HCT116 (cell line): ENCODE results near the gene RND1. TPM values are rescaled to one million over a fixed set of nuclear protein-coding genes. Genes with fewer than 3 reads are reported as not detected.

Source experiments
- ATAC-seq: fragments of 200-7000 bp; cut with Tn5 transposase; 2 replicates; pipeline ENCODE4 v1.9.1; 2020; ENCODE audit warnings: mild to moderate bottlenecking, moderate library complexity
- BruUV-seq: library from RNA; stranded (reverse); fragments of 400-500 nt; replicated peaks from 2 replicates; lab custom pipeline; 2021; lab: Mats Ljungman, UMichigan
- CTCF ChIA-PET: fragments of 300-600 bp; sonication (Branson Sonifier 250); formaldehyde crosslinking; loops from one replicate; lab custom pipeline; 2021; ENCODE audit warnings: antibody characterized with exemption; lab: Charles Lee
- POLR2A ChIA-PET: fragments of 300-600, 350-600 bp; sonication (Branson Sonifier 250); formaldehyde crosslinking; loops from one replicate; lab custom pipeline; 2021; ENCODE audit warnings: antibody characterized with exemption; lab: Charles Lee
- RAD21 ChIA-PET, 2 experiments: fragments of 300-600 bp; sonication (Branson Sonifier 250); formaldehyde crosslinking; loops; one replicate each; lab custom pipeline; 2023; ENCODE audit warnings: low total read pairs in 2 of 2; ENCODE audit not compliant: uncharacterized antibody in 2 of 2, unreplicated experiment in 2 of 2, low non-redundant PET in 1 of 2; lab: Charles Lee
- DNase-seq: peaks from one replicate; pipeline ENCODE4 v3.0.0-alpha.2; 2010; ENCODE audit warnings: low read depth, low spot score
- H2AFZ ChIP-seq: fragments of 200-600 bp; shearing (Covaris generic), sonication (generic); 2 replicates; pipeline ENCODE4 v1.6.1; 2017; ENCODE audit warnings: low read depth, mixed run types, mixed read lengths, antibody characterized with exemption, low read length; ENCODE audit not compliant: poor library complexity, severe bottlenecking
- H3K27ac ChIP-seq: 2 replicates; pipeline ENCODE4 v1.5.1; 2012; ENCODE audit warnings: low read depth, low read length
- H3K27me3 ChIP-seq: fragments of 200-600 bp; sonication (generic); 2 replicates; pipeline ENCODE4 v1.6.1; 2016; ENCODE audit warnings: mixed run types, low read length, mixed read lengths; ENCODE audit not compliant: insufficient read depth
- H3K36me3 ChIP-seq, 2 experiments: fragments of 200-500 bp in 1 of 2; fragments of 200-600 bp in 1 of 2; sonication (Bioruptor generic) in 1 of 2; sonication (generic) in 1 of 2; 2 replicates each; pipeline versions ENCODE4 v1.5.1 to v1.6.1; 2014 to 2016; ENCODE audit warnings: low read length in 2 of 2, inconsistent platforms in 1 of 2, mixed read lengths in 1 of 2, mixed run types in 1 of 2; ENCODE audit not compliant: insufficient read depth in 2 of 2, control insufficient read depth in 1 of 2
- H3K4me1 ChIP-seq, 2 experiments: fragments of 200-600 bp in 1 of 2; sonication (generic) in 1 of 2; 2 replicates each; pipeline versions ENCODE4 v1.5.1 to v1.6.1; 2012 to 2017; ENCODE audit warnings: low read length in 2 of 2, inconsistent platforms in 1 of 2, mild to moderate bottlenecking in 1 of 2, mixed read lengths in 1 of 2, mixed run types in 1 of 2, moderate library complexity in 1 of 2; ENCODE audit not compliant: insufficient read depth in 2 of 2, control insufficient read depth in 1 of 2
- H3K4me2 ChIP-seq: fragments of 200-600 bp; sonication (generic); 2 replicates; pipeline ENCODE4 v1.6.1; 2017; ENCODE audit warnings: mixed run types, low read length, mixed read lengths
- H3K4me3 ChIP-seq, 2 experiments: fragments of 200-600 bp in 1 of 2; sonication (generic) in 1 of 2; replicated peaks in 1 of 2; 2 replicates each; pipeline ENCODE4 v1.5.1; 2011 to 2016; ENCODE audit warnings: low read length in 2 of 2, control low read depth in 1 of 2, low read depth in 1 of 2, mild to moderate bottlenecking in 1 of 2, mixed read lengths in 1 of 2, mixed run types in 1 of 2
- H3K79me2 ChIP-seq: fragments of 200-600 bp; sonication (generic); 2 replicates; pipeline ENCODE4 v1.6.1; 2017; ENCODE audit warnings: mild to moderate bottlenecking, mixed run types, low read length, moderate library complexity, mixed read lengths; ENCODE audit not compliant: insufficient read depth
- H3K9ac ChIP-seq: fragments of 200-600 bp; sonication (generic); 2 replicates; pipeline ENCODE4 v1.6.1; 2016; ENCODE audit warnings: low read length, mixed read lengths
- H3K9me2 ChIP-seq: fragments of 200-600 bp; sonication (generic), shearing (Covaris generic); 2 replicates; pipeline ENCODE4 v1.6.1; 2017; ENCODE audit warnings: mixed run types, mild to moderate bottlenecking, moderate library complexity; ENCODE audit not compliant: insufficient read depth
- H3K9me3 ChIP-seq, 2 experiments: fragments of 200-500 bp in 1 of 2; fragments of 200-600 bp in 1 of 2; sonication (Bioruptor generic) in 1 of 2; sonication (generic) in 1 of 2; 2 replicates each; pipeline ENCODE4 v1.6.1; 2014 to 2017; ENCODE audit warnings: low read length in 2 of 2, mixed read lengths in 2 of 2, inconsistent platforms in 1 of 2, low read depth in 1 of 2, mild to moderate bottlenecking in 1 of 2, mixed run types in 1 of 2, moderate library complexity in 1 of 2; ENCODE audit not compliant: control insufficient read depth in 1 of 2, insufficient read depth in 1 of 2
- H4K20me1 ChIP-seq: fragments of 200-600 bp; sonication (generic), shearing (Covaris generic); 2 replicates; pipeline ENCODE4 v1.6.1; 2017; ENCODE audit warnings: mixed run types, mild to moderate bottlenecking, moderate library complexity; ENCODE audit not compliant: insufficient read depth
- ATF3 ChIP-seq: IDR thresholded peaks from 2 replicates; pipeline ENCODE4 v1.6.1; 2012
- CBX3 ChIP-seq: IDR thresholded peaks from 2 replicates; pipeline ENCODE4 v1.6.1; 2012; ENCODE audit warnings: low read depth
- EGR1 ChIP-seq: IDR thresholded peaks from 2 replicates; pipeline ENCODE4 v1.6.1; 2012; ENCODE audit warnings: low read depth
- EZH2phosphoT487 ChIP-seq: fragments of 200-600 bp; IDR thresholded peaks from 2 replicates; pipeline ENCODE4 v1.6.1; 2018; ENCODE audit warnings: antibody characterized with exemption, borderline replicate concordance
- MAX ChIP-seq: IDR thresholded peaks from 2 replicates; pipeline ENCODE4 v1.6.1; 2012
- REST ChIP-seq: IDR thresholded peaks from 2 replicates; pipeline ENCODE4 v1.6.1; 2012; ENCODE audit warnings: low read depth
- YY1 ChIP-seq: IDR thresholded peaks from 2 replicates; pipeline ENCODE4 v1.6.1; 2011; ENCODE audit warnings: low read length, low read depth, moderate library complexity, mild to moderate bottlenecking; ENCODE audit not compliant: insufficient replicate concordance; ENCODE audit errors: extremely low read depth
- intact Hi-C: fragments of 100-400 bp; cut with micrococcal nuclease; formaldehyde crosslinking; loops from 2 replicates; pipeline ENCODE4 v1.10.0; 2022
- total RNA-seq: library from RNA; stranded (reverse); gene quantifications from one replicate; pipeline ENCODE4 v1.2.1, GENCODE V29; 2021; ENCODE audit not compliant: unreplicated experiment

RND1 gene
- total RNA-seq, 1 experiment from 2014 or later = 2.0 TPM

GRCh38 chr12:48822139-48822538 lies 43.5 kb downstream of the RND1 start:
- Histone ChIP-seq H3K4me1 (peaks cover 9 to 16% of the 10 kb centered on the region in 2 experiments; a peak in 3 of 4 replicates), H3K27me3 (no peaks in the 10 kb centered on the region), H3K27ac (no peak overlapping the region), H4K20me1 (no peaks in the 10 kb centered on the region), H3K79me2 (no peaks in the 10 kb centered on the region), H3K36me3 (peaks cover 0 to 7% of the 10 kb centered on the region in 2 experiments; a peak in 1 of 4 replicates), H2AFZ (no peak overlapping the region), H3K9ac (no peak overlapping the region), H3K9me2 (no peaks in the 10 kb centered on the region), H3K9me3 (no peaks in the 10 kb centered on the region), H3K4me3 (no peak overlapping the region), H3K4me2 (no peak overlapping the region)
- no peak for DNase-seq
- ATAC-seq = no peak
- TF ChIP-seq MAX = no peak
- no peak for TF ChIP-seq REST
- TF ChIP-seq EGR1 = no peak
- TF ChIP-seq EZH2phosphoT487 = no peak
- TF ChIP-seq ATF3 = no peak
- TF ChIP-seq CBX3 = no peak
- TF ChIP-seq YY1 = no peak
- ChIA-PET CTCF (no interaction called here), POLR2A (no interaction called here), RAD21 (no interaction called here)
- BruUV-seq = no TSS peak
- intact Hi-C loops = no loop called here
